NCI-H460 (cell line): Measurements from ENCODE around the gene ICOS. TPM values are rescaled to one million over a fixed set of nuclear protein-coding genes. Genes with fewer than 3 reads are reported as not detected.
"Not testable (repeated sequence)": the region's sequence is repeated elsewhere in the genome, so short reads cannot be mapped to it uniquely, and the experiment has no call there.

ENCODE experiments used
- DNase-seq: peaks from one replicate; pipeline ENCODE4 v3.0.0-alpha.2; 2016; ENCODE audit warnings: low read depth; ENCODE audit errors: extremely low read depth
- total RNA-seq: library from RNA; depleted of rRNA; stranded (reverse); fragments of >200 nt; shearing (Covaris generic); gene quantifications from 2 replicates; pipeline ENCODE4 v1.2.3, GENCODE V29; 2014

ICOS gene
- total RNA-seq, 1 experiment from 2014 or later, result not detected

- no peak for DNase-seq
These were observed 35.5 kb downstream of the ICOS start for GRCh38 chr2:203972066-203972465.

DNA sequence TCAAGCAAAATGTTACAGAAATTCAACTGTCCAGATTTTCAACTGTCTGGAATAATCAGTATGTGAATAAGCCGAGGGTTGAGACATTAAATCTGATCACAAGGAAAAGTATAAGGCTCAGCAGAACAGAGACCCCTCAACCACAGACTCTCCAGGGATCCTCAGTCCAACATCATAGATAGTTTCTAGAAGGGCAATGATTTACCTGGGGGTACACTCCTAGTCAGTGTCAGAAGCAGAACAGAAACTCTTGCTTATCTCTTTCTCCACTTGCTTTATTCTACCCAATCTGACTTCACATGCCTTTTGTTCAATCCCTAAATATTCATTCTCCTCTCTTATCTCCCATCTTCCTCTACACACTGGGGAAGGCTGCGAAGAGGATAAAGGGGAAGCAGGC, 36.4 kb downstream of the ICOS start:
- no peak for DNase-seq

GRCh38 chr2:203973676-203974075, 37.1 kb downstream of the ICOS start:
- no peak for DNase-seq

GRCh38 chr2:203975912-203976311, 39.3 kb downstream of the ICOS start:
- no peak for DNase-seq

GRCh38 chr2:203982276-203982675, 45.7 kb downstream of the ICOS start:
- DNase-seq, result no peak

- DNase-seq, result no peak
These were observed 46.6 kb downstream of the ICOS start for GRCh38 chr2:203983064-203983715.

DNA sequence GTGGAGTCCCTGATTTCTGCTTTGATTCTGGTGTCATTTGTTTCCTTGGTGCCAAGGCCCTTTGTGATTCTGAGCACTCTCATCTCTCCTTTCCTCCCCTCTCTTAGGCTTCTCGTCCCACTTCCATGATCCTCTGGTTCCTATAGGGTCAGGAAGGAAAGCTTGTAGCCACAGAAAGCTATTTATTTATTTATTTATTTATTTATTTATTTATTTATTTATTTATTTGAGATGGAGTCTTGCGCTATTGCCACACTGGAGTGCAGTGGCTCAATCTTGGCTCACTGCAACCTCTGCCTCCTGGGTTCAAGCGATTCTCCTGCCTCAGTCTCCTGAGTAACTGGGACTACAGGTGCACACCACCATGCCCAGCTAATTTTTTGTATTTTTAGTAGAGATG, 49.4 kb downstream of the ICOS start:
- DNase-seq, result not testable (repeated sequence)

DNA sequence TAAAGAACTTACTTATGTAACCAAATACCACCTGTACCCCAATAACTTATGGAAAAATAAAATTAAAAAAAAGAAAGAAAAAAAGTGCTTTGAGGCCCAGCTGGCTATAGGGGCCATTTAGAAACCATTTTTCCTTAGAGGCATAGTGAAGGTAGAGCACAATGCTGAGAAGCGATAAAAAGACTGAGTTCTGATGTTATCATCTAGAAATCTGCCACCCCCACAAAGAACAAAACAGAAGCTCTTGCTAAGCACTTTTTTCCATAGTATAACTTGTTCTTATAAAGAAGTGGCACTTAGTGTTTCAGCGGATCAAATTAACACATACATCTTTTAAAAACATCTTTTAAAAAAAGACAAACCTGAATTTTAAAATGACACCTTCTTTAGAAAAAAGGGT, 51.4 kb downstream of the ICOS start:
- no peak for DNase-seq

DNA sequence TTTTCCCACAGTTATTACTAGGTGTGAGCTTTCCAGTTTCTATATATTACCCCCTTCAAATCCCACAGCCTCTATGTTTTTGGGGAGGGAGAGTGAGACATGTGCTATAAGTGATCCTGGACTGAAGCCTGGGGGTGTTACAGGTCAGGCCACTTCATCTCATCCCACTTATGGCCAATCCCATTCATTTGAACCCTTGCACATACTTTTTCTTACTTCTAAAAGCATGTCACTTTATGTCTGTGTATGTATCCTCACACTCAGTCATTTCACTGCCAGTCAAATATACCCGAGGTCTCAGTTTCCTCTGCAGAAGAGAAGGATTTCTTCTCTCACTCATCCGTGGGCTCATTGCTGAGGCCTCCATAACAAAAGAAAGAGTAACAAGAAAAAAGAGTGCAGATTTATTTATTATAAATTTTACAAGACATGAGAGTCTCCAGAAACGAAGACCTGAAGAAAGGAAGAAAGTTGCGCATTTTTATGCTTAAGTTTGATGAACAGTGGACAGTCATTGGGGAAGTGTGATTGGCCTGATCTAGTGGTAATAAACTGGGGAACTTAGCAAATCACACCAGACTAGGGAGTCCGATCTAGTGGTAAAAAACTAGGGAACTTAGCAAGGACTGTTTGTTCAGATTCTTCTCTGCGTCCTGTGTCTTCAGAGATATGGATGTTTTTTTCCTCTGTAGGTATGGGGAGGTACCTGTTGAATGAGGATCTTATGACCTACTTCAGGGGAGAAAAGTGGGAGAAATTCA, 52.1 kb downstream of the ICOS start:
- DNase-seq, result no peak

DNA sequence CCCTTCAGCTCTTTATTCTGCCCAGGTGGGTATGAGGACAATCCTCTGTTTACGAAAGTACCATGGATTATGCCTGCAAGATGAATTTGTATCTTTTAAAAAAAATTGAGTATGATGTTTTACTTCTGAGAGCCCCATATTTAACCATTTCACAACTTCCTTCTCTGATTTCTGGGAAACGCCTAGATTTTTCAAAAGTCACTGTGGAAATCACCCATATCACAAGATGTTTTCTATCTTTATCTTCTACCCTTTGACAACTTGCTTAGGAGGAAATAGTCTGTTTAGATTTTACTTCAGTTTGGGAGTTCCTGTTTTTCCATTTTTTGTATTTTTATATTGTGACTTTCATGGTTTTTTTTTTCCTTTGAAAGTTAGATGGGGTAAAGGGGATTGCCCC, 53.0 kb downstream of the ICOS start:
- DNase-seq, result no peak

DNA sequence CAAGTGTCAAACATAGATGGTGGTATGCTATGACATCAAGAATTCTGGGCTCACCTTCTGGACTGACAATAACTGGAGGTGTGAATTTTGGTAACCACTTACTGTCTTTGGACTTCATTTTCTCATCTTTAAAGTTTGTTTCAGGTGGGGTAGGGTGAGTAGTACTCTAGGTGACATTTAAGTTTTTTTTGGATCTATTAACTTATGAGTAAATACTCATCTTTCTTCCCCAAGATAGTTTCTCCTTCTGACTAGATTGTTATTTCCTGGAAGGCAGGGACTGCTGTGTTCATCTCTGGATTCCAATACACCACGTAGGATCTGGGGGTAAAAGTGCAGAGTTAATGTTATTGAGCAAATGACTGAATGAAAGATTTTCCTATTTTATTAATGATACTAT, 55.9 kb downstream of the ICOS start:
- no peak for DNase-seq

GRCh38 chr2:203993011-203993410, 56.4 kb downstream of the ICOS start:
- no peak for DNase-seq

DNA sequence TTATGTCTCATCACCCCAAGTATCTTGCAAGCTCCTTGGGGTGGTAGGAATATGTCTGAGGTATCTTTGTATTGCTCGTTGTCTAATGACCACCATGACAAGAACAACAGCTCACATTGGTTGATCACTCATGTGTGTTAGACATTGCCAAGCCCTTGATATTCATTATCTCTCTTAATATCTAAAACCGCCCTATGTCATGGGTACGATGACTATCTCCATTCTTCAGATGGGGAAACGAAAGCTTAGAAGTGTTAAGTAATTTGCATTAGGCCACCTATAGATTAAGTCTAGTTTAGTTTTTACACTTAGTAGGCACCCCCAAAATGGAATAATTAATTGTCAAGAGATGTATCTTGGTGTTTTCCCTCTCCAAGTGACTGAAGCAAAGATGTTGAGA, 57.0 kb downstream of the ICOS start:
- no peak for DNase-seq

DNA sequence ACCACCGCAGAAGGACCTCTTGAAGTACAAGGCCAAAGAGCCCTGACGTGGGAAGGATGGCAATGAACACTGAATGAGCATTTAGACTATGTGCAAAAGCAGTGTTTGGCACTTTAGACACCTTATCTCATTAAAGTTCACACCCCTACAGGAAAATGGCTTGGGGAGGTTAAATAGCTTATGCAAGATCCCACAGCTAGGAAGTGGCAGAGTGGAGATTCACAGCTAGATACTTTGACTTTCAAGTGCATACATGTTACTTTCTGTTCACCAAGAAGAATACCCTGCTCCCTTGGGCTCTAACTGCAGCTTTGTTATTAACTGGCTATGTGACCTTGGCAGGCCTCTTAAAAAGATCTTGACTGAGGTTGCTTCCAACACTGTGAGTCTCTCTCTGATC, 58.2 kb downstream of the ICOS start:
- DNase-seq, result no peak

DNA sequence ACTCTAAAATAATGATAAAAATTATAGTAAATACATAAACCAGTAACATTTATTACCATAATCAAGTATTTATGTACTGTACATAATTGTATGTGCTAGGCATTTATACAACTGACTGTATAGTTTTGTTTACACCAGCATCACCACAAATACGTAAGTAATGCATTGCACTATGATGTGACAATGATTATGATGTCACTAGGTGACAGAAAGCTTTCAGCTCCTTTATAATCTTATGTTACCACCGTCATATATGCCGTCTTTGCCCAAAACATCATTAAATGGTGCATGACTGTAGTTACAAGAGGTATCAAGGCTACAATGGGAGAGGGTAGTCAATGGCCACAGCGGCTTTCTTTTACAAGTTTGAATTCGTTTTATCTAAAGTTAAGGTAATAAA, 60.1 kb downstream of the ICOS start:
- DNase-seq, result no peak

GRCh38 chr2:203997481-203997880, 60.9 kb downstream of the ICOS start:
- no peak for DNase-seq

- no peak for DNase-seq
These were observed 61.6 kb downstream of the ICOS start for GRCh38 chr2:203997980-203998809.

DNA sequence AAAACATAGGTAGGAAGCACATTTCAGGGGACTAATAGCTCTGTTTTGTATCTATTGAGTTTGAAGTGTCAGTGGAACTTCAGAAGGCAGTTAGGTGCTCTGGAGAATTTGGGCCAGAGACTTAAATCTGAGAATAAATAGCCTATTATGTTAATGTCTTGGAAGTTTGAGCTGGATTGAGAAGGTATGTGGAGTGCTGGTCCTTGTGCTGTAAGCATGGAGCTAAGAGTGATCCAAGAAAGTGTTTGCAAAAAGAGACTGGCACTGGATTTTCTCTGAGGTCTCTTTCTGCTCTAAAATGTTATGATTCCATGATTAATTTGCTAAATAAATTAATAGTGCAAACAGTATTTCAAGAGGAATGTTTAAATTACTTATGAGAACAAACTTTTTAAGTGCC, 63.3 kb downstream of the ICOS start:
- no peak for DNase-seq

- no peak for DNase-seq
These were observed 63.9 kb downstream of the ICOS start for GRCh38 chr2:204000446-204000845.

DNA sequence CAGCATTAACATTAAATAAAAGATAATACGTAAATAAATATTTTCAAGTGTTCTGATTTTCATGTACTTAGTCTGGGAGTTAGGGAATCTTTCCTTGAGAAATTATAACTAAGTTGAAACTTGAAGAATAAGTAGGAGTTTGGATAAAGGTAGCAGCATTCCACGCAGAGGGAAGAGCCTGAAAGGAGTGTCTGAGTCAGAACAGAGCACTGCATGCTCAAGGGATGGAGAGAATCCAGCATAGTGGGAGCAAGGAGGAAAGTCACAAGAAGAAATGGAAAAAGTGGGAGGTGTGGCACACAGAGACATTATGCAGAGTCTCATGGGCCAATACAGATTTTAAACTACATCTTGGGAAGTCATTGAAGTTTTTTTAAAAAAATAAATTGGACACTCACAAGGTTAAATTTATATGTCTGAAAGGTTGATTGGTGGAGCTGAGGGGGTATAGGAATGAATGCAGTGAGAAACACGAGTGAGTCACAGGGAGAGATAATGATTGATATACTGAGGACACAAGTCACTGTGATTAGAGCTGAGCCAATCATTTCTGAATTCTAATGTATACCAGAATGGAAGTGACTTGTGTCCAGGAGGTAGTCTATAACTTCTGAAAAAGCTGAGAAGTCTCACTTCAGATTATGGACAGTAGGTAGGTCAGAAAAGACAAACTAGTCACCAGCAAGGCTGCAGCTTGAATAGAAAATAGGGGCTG, 66.9 kb downstream of the ICOS start:
- no peak for DNase-seq

DNA sequence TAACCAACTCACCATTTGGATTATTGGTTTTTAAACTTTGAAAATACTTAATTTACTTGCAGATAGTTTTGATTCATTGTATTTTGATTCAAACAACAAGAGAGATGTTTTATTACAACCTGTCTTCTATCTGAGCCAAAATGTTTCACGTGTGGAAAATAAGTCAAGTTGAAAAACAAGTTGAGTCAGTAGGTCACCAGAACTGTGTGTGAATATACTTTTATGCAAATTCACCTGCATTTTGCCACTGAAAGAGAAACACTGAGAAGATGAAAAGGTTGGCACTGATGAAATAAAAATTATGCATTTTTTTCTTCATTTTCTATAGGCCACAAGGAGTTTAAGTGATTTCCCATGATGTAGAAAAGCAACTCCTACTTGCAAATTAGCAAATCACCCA, 68.3 kb downstream of the ICOS start:
- DNase-seq, result no peak
